Activated gamma-delta T cell (primary cell): ENCODE measurements around the gene COL4A2.

Experiments used
- DNase-seq: peaks from one replicate; lab custom pipeline; 2025; lab: John Stamatoyannopoulos, UW

Gene COL4A2

DNA sequence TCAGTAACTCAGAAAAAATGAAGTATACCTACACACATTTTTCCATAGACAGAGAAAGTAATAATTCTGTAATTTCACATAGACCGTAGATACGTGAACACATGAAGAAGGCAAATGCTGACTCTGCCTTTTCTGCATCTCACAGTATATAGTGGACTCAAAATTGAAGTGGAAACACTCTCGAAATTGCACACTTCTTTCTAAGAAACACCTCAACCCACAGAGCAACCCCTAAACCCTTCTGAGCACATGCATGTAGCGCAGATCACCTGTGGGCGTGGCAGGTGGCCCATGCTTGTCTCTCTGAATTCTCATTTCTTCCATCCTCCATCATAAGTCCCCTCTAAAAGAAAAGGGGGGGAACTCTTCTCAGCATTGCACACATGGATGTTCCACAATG is 34.9 kb upstream of the COL4A2 start:
- no peak for DNase-seq

DNA sequence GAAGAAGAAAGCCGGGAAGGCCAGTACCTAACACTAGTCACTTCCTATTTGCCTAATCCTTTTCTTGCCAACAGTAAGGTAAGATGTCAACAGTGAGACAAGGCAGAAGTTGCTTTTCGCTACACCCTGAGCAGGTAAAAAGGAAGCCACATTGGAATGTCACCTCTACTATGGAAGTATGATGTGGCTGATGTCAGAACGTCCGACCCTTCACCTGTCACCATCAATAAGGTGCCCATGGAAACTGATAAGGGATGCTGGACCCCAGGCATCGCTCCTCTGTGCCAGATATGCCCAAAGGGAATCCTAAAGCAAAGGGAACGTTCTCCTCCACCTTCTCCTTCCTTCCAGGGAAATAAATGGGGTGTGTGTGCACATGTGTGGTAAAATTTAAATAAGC is 34.4 kb upstream of the COL4A2 start:
- DNase-seq, result no peak

DNA sequence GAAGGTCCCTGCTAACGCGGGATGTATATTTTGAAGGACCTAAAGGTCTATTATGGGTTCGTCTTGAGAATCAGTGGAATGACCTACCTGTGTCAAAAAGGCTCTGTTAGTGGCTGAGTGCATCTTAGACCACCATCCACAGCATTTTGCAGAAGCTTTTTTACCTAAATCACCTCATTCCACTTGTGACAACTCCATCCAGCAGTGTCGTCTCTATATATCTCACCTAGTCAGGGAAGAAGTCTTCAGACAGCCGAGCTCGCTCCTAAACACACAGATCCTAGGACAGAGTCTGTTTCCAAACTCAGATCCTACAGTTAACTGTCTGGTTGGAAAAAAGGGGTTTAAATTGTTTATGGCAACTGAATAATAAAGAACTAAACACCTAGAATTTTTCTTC is 33.8 kb upstream of the COL4A2 start:
- DNase-seq, result no peak

DNA sequence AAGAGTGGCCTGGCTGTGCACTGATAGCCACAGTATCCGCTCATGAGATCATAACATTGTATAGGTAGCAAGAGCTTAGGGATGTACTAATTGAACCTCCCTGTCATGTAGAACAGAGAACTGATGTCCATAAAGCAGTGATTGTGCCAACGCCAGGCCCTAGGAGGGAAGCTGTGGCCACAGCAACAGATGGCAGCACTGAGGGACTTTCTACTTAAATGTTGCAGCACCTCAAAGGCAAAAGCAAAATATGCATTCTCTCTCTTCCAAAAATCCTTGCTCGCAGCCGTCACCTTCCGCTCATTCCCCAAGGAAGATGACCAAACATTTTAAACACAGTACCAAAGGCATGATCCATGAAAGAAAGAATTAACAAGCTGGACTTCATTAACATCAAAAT is 32.4 kb upstream of the COL4A2 start:
- DNase-seq, result no peak

DNA sequence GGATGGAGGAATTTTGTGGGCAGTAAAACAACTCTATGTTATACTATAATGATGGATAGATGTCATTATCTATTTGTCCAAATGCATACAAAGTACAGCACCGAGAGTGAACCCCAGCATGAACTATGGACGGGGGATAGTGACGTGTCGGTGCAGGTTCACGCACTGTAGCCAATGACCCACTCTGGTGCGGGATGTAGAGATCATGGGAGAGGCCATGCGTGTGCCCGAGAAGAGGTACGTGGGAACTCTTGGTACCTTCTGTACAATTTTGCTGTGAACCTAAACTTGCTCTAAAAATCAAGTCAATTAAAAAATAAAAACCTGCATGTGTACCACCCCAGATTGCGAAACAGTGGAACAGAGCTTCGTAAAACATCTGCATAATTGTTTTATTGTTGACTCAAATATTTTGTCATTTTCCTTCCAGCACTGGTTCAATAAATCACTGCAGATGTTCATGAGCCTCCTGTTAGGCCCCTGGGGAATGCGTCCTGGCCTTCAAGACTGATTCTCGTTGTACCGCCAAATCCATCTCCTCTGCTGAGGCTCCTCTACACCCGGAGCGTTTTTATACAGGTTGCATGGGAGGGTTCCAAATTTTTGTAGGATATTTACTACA is 31.0 kb upstream of the COL4A2 start:
- DNase-seq, result no peak

DNA sequence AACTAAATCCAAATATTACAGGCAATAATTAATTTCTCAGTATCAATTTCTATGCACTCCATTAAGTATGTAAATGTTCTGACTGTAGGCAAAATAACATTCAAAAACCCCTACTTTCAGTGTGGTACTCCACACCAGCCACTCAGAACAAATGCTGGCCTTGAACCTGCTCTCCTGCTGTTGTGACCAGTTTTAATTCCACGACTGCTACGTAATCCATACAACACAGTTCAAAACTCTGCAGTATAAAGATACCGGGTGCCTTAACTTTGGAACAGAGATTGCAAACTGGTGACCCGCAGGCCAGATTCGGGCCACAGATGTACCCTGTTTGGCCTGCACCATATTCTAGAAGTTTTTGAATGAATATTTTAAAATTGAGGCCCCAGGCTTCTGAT is 30.5 kb upstream of the COL4A2 start:
- no peak for DNase-seq

DNA sequence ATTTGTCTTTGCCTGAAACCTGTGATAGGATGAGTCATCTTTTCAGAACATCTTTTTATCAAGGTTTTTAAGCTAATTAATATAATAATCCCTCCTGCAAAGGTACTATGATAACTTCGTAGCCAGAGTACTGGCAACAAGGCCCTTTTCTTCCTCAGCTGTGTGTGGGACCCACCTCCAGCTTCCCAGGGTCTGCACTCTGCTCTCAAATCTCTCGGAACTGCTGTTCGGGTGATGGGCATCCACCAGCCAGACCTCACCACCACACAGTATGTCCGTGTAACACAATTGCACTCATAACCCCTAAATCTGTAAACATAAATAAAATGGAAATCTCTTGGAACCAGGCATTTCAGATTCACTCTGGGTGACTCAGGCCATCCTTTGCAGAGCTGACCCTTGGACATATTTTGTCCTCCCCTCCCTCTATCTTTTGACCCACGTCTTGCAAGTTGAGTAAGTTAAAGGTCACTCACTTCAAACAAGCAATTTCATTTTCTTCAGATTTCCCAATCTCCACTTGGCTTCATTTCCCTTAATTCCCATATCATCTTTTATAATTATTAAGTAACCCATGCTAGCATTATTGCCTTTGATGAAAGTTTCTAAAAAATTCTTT is 29.6 kb upstream of the COL4A2 start:
- no peak for DNase-seq

DNA sequence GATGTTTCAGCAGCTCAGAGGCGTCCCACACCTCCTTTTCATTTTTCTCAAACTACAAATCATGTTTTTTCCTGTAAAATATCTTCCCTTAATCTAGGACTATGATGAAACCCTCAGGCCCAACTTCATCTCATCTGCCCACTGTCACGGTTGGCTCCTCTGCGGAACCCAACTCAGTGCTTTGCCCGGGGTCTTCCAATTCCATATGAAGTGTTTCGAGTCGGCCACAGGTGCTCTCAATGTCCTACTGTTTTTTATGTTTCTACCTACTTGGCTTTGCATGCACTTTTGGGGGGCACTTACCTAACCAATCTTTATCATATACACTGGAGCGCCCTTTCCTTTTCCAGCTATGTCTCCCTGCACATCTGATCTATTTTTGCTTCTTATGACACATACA is 28.2 kb upstream of the COL4A2 start:
- DNase-seq, result no peak

DNA sequence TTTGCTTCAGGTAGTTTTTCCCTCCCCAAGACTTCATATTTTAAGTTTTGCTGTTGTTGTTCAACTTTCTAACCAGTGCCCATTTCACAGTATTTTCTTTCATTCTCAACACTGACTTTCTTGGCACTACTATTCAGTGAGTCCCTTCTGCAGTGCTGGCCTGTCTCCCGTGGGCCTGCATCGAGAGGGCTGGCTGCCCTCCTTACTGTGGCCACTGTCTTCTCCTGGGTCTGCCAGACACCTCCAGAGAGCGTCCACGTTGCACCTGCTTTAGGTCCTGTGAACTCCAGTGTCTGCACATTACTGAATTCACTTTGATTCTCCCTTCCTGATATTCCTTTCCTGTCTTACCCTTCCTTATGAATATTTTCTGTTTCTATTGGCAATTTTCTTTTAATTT is 27.4 kb upstream of the COL4A2 start:
- no peak for DNase-seq

DNA sequence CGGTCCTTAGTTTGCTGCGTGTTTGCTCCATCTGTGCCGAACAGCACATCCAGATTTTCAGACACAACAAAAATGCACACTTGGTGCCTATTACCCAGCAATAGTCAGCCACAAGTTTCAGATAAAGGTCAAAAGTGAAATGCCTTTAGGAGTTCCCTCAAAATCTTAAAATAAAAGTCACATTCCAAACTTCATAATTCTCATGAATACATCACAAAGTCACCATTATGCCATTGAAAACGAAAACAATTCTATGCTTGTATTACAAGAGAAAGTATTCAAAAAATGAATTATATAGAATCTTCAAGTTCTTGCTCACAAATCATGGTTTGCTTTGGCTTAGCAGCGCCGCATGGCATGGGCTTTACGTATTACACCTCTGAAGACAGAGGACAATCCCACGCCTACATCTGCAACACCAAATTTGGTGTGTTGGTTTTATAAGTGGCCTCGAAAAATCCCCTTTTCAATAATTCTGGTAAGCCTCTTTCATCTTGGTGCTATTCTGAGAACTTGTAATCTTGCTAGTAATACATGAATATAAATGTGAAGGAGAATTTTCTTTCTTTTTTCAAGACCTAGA is 26.8 kb upstream of the COL4A2 start:
- DNase-seq, result no peak

DNA sequence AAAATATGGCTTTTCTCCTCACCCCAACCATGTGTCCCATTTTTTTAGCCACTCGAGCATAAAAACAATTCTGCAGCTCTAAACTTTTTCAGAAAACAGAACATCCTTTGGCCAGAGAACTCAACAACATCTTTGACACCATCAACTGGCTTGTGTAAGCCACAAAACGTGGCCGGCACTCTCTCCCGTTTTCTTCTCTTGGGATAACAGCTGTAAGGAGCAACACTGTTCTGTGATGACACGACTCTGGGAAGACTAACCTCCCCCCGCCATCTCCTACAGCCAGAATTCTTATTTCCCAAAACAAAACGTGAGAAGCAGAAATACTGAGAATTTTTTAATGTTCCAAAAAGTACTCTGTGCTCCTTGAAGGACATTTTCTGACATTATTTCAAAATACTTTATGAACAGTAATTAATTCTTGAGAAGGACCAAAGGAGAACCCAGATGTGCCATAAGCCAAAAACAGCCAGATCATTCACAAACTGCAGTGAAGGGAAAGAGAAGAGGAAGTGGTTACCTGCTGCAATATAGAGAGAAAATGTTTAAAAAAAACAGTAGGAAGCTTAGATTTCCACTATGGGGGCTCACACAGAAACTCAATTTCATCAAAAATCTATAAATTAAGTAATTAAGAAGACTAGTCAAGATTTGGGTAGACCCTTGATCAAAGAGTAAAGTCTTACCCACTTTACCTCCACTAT is 25.9 kb upstream of the COL4A2 start:
- no peak for DNase-seq

DNA sequence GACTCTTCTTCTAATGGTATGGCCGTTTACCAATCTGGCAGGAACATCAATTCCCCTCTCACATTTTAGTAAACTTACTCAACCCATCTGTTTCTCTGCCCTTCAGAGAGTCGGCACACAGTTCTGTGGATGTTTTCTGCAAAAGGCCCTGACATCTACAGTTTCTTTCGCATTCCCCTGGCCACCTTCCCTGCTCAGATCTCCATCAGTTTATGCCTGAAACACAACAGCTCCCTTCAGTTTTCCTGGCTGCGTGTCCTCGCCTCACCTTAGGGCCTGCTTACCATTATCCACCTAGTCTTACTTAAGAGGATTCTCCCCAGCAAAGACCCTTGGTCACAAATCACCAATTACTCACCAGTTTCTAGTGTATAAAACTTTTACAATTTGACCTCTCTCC is 25.3 kb upstream of the COL4A2 start:
- DNase-seq, result no peak

DNA sequence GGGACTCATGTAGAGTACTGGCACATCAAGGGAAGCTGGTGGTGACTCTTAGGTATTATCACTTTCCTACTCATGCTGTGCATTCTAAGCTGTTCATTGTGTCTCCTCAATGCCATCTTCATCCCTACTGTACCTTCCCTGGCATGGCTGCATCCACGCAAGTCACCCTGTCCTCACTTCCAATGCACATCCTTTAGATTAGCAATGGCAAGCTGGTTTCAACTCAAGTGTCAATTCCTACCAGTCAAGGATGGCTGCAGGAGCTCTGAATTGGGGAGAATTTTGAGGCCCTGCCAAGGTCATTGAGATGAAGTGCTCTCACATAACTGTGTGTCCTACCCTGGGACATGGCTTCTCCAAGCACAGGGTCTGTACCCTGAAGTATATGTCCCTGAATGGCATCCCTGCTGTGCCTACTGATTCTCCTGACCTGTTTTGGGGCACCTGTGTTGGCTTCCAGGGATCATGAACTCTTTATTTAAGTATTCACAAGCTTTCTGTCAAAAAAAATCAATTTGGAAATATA is 24.7 kb upstream of the COL4A2 start:
- DNase-seq, result no peak

DNA sequence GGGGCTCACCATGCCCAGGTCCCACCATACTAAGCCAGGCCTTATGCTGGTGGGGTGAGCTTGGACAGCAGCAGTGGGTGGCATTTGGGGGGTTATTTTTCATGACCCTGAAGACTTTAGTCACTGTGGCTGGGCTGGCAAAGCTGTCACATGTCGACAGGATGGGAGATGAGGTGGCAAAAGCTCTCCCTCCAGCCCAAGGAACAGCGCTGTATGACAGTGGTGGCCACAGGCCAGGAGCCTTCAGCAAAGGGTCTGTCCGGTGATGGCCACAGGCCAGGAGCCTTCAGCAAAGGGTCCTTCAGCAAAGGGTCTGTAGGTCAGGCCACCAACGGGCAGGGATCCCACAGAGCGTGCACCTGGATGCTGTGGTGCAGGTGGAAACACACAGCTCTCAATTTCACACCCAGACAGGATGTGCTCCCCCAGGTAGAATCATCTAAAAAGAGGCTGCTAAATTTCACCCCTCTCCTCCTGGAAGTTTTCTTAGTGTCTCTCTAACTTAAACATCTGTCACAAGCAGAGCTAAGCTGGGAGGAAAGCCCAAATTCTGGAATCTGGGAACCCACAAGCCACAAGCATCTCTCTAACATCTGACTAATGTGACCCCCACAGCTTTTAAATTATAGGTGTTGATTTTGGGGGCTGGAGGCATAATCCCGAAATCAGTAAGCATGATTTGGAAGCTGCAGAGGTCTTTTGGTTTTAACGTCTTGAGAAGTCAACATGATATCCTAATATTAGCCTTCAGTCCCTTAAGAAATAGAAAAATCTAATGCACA is 23.2 kb upstream of the COL4A2 start:
- DNase-seq, result no peak

DNA sequence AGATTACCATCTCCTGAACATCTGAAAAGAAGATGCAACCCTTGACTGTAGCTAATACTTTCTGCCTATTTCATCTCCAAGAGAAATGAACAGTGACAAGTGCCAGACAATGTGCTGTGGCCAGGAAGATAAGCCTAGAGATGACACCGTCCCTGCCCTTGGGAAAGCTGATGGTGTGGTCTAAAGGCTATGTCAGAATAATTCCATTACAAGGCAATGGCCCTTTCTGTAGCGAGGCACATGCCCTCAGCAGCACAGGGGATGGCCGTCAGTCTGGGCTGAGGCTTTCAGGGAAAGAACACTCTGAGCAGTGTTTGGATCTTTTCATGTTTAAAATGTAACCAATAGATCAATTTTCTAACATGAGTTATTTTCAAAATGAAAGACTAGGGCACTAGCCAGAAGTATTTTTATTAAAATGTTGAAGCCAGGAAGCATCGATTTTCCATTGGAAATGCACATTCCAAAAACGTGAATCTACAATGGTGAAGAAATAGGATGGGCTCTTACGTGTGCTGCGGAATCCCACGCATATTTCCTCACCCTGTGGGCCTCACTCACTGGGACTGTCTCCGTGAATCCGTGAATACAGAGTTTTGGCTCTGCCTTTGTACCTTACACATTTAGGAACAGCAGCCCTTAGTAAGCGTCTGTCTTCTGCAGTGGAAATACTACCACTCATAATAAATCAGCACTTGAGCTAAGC is 22.2 kb upstream of the COL4A2 start:
- no peak for DNase-seq

DNA sequence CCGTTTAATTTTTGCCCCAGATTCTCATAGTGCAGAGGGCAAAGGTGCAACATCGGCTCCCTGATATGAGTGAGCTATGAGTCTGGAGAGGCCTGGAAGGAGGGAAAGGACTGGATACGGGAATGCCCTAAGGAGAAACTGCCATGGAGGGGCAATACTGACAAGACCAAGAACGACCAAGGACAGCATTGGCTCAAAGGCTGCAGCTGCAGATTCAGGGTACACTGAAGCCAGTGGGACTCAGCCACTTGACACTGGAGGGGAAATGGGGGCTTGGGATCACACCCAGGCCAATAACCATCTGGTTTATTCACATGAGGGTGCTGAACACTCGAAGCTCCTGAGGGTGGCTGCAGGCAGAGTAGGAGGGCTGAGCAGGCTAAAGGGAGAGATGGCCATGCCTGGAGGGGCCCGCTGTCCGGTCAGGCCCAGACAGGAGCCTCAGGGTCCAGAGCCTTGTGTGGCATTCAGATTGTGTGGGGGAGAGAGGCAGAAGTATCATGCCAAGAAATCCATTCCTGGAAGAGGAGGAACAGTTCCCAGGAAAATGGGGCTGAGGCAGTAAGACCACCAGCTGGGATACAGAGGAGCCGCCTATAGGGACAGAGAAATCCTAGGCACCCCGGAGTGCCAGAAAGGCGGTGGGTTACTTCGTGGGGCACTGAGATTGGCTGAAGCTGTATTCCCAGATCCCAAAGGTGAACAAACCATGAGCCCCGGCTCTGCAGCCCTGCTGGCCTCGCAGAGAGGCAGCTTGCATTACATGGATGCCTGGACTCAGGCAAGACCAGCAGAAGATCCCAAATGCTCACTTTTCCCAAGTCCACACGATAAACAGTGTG is 20.9 kb upstream of the COL4A2 start:
- DNase-seq, result no peak

DNA sequence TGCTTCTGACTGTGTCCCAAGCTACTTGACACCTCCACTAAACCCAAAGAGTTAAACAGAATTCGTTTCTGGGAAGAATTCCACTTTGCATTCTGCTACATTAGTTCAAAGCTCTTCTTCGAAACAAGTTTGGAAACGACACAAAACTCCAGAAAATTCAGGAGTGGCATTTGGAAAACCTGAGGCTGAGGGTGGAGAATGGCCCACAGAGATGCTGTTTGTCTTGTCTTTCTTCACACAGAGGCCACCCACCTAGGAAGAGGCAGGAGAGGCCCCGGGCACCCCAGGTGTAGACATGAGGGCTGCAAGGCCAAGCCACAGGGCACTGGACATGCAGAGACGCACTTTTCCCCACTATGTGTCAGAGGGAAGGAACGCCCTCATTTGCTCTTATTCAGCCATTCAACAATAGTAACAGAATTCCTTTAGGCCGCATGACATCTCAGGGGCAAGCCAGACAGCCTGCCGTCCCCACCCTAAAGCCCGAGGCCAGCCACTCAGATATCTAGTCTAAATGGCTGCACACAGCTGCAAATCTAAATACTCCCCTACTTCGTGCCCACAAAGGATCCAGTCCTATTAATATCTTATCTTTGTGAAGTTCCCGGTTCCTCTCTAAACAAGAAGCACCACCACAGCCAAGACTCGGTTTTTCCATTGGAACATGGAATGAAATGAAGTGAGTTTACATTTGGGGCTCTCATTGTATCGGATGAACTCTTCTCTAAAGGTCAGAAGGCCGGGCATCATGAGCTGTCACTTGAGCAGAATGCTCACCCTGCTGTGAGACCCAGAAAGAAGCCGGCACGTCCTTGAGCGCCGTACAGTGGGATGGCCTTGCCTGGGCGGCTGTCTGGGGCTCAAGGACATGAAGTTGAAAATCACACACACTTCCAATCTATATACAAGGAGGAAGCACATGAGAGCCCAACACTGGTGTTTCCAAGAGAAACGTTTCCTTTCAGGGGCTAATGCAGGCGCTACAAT is 20.0 kb upstream of the COL4A2 start:
- no peak for DNase-seq

DNA sequence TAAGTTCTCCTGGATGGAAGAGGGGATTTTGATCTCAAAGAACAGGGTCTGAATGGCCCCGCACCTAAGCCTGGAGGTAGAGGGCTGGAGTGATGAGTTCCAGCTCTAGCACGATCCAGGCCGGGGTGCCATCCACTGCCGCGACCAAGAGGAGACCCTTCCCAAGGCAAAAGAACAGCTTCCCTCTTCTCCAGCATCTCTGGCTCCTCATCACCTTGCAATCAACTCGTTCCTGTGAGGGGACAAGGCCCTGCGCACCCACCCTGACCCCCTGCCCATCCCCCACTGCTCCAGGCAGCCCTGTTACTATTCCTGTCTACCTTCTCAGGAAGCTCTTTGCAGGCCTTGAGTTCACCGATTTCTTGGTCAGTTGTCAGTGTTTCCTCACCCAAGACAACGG is 17.9 kb upstream of the COL4A2 start:
- no peak for DNase-seq

DNA sequence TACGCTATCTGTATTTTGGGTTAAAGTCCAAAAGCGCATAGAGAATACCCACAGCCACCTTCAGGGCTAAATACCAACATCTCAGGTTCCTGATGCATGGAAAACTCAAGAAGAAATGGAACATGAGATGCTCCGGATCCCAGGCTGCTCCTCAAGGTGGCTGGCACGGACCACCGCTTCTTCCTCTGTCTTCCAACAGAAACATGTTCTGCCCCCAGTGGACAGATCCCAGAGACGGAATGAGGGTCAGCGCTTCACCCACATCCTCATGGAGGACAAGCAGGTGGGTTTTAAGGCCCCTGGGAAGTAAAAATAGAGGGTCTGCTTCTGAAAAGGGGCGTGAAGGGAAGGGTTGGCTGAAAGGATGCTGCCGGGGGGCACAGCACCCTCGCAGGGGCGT is 17.4 kb upstream of the COL4A2 start:
- no peak for DNase-seq
